ENCODE measurements around the gene TMPO. TPM values are rescaled to one million over a fixed set of nuclear protein-coding genes. Genes with fewer than 3 reads are reported as not detected.
"Not testable (repeated sequence)": the region's sequence is repeated elsewhere in the genome, so short reads cannot be mapped to it uniquely, and the experiment has no call there.

The TMPO gene
- total RNA-seq, 1 experiment from 2014 or later: 202 TPM

- no peak overlapping the region for H4K91ac ChIP-seq (ENCODE audit: insufficient read length, low read depth, low read length)
- no peak overlapping the region for H4K8ac ChIP-seq (replicated peaks; ENCODE audit: insufficient read length, low read depth, low read length)
- H2BK5ac ChIP-seq (ENCODE audit: insufficient read length, low read length): no peak overlapping the region
- no peak overlapping the region for H3K9ac ChIP-seq (ENCODE audit: extremely low read depth, insufficient read length, low read length)
- H3K79me2 ChIP-seq (ENCODE audit: insufficient read depth, low read length): no peaks in the 10 kb centered on the region
- no CpG with 5 or more reads among the region's 6 CpGs for WGBS (ENCODE audit: extremely low coverage, insufficient read length, low lambda C conversion rate)
- Mint-ChIP-seq H3K4me3 (no peak overlapping the region), H3K27me3 (ENCODE audit: low read depth) (no peaks in the 10 kb centered on the region), H3K27ac (no peak overlapping the region), H3K4me1 (peaks cover 18 to 29% of the 10 kb centered on the region in 2 experiments), H3K36me3 (ENCODE audit: insufficient read depth in 1 of 3, low read depth in 3 of 3) (no peaks in the 10 kb centered on the region; a peak in 1 of 7 replicates), H3K9me3 (peaks cover 0 to 2% of the 10 kb centered on the region in 2 experiments; a peak in 2 of 5 replicates)
- no peak overlapping the region for H2BK12ac ChIP-seq (ENCODE audit: insufficient read length, low read depth, low read length)
- no peak overlapping the region for H3K14ac ChIP-seq (ENCODE audit: insufficient read depth, low read length)
- no peak overlapping the region for H2BK120ac ChIP-seq (ENCODE audit: low read depth, low read length, poor library complexity, severe bottlenecking)
- DNase-seq: no peak
- H3K4me1 ChIP-seq (ENCODE audit: insufficient read depth, low read length): peaks cover 8% of the 10 kb centered on the region; the same call in 1 of the 2 replicates
- H3K79me1 ChIP-seq (ENCODE audit: insufficient read depth, low read depth, low read length, poor library complexity, severe bottlenecking): no peaks in the 10 kb centered on the region
- H3K56ac ChIP-seq (ENCODE audit: insufficient read length, low read depth, low read length): no peak overlapping the region
- no peak overlapping the region for H2BK20ac ChIP-seq (ENCODE audit: low read depth, low read length, poor library complexity, severe bottlenecking)
- H2AK5ac ChIP-seq (ENCODE audit: insufficient read length, low read length): no peak overlapping the region
- H4K20me1 ChIP-seq (ENCODE audit: control insufficient read depth, insufficient read depth, insufficient read length): no peaks in the 10 kb centered on the region
- H3K9me3 ChIP-seq (ENCODE audit: control insufficient read depth, low read depth, low read length): no peaks in the 10 kb centered on the region
- H3K23ac ChIP-seq (ENCODE audit: insufficient read length, low read depth, low read length): no peak overlapping the region
- H3K4me2 ChIP-seq (ENCODE audit: insufficient read depth, insufficient read length, low read length): no peak overlapping the region
- H3K18ac ChIP-seq (ENCODE audit: insufficient read length, low read depth, low read length): no peak overlapping the region
- no peak overlapping the region for H3K27ac ChIP-seq (ENCODE audit: insufficient read length, low read depth, low read length)
- no peak overlapping the region for H3T11ph ChIP-seq (ENCODE audit: low read length)
- H4K5ac ChIP-seq (ENCODE audit: insufficient read length, low read depth, low read length): no peak overlapping the region
- H3K27me3 ChIP-seq (ENCODE audit: insufficient read depth, low read length): no peaks in the 10 kb centered on the region
- no peak for TF ChIP-seq CTCF (conservative IDR thresholded peaks at IDR 0.05)
- no peak overlapping the region for H2AFZ ChIP-seq (ENCODE audit: low read length)
- H2BK15ac ChIP-seq (ENCODE audit: low read depth, low read length): no peak overlapping the region
- H3K23me2 ChIP-seq (ENCODE audit: insufficient read length, low read depth, low read length, poor library complexity, severe bottlenecking): no peaks in the 10 kb centered on the region
- no peak overlapping the region for H3K4ac ChIP-seq (ENCODE audit: low read depth, low read length)
Measured at GRCh38 chr12:98485792-98486340, 29.5 kb upstream of the TMPO start.

- not testable (repeated sequence) for H3K27ac Mint-ChIP-seq; H3K4me2 ChIP-seq (ENCODE audit: insufficient read depth, insufficient read length, low read length); H3K23ac ChIP-seq (ENCODE audit: insufficient read length, low read depth, low read length); H3K27ac ChIP-seq (ENCODE audit: insufficient read length, low read depth, low read length); H2AK5ac ChIP-seq (ENCODE audit: insufficient read length, low read length); H3T11ph ChIP-seq (ENCODE audit: low read length); H3K56ac ChIP-seq (ENCODE audit: insufficient read length, low read depth, low read length); DNase-seq; H3K14ac ChIP-seq (ENCODE audit: insufficient read depth, low read length); H2BK12ac ChIP-seq (ENCODE audit: insufficient read length, low read depth, low read length); H3K18ac ChIP-seq (ENCODE audit: insufficient read length, low read depth, low read length); H3K4ac ChIP-seq (ENCODE audit: low read depth, low read length); H3K36me3 Mint-ChIP-seq (ENCODE audit: insufficient read depth in 1 of 3, low read depth in 3 of 3); H3K9ac ChIP-seq (ENCODE audit: extremely low read depth, insufficient read length, low read length); H4K20me1 ChIP-seq (ENCODE audit: control insufficient read depth, insufficient read depth, insufficient read length); H2BK5ac ChIP-seq (ENCODE audit: insufficient read length, low read length); H4K8ac ChIP-seq (replicated peaks; ENCODE audit: insufficient read length, low read depth, low read length); H3K9me3 Mint-ChIP-seq; H3K23me2 ChIP-seq (ENCODE audit: insufficient read length, low read depth, low read length, poor library complexity, severe bottlenecking); H3K9me3 ChIP-seq (ENCODE audit: control insufficient read depth, low read depth, low read length); H4K91ac ChIP-seq (ENCODE audit: insufficient read length, low read depth, low read length); H3K4me3 Mint-ChIP-seq; H2BK15ac ChIP-seq (ENCODE audit: low read depth, low read length); H3K79me1 ChIP-seq (ENCODE audit: insufficient read depth, low read depth, low read length, poor library complexity, severe bottlenecking); H2BK120ac ChIP-seq (ENCODE audit: low read depth, low read length, poor library complexity, severe bottlenecking); H3K4me1 ChIP-seq (ENCODE audit: insufficient read depth, low read length); H2AFZ ChIP-seq (ENCODE audit: low read length); H3K27me3 ChIP-seq (ENCODE audit: insufficient read depth, low read length); H3K27me3 Mint-ChIP-seq (ENCODE audit: low read depth); H2BK20ac ChIP-seq (ENCODE audit: low read depth, low read length, poor library complexity, severe bottlenecking); H4K5ac ChIP-seq (ENCODE audit: insufficient read length, low read depth, low read length); H3K79me2 ChIP-seq (ENCODE audit: insufficient read depth, low read length)
- peaks cover 31 to 47% of the 10 kb centered on the region in 2 experiments for H3K4me1 Mint-ChIP-seq
- no CpG with 5 or more reads among the region's 9 CpGs for WGBS (ENCODE audit: extremely low coverage, insufficient read length, low lambda C conversion rate)
Measured at GRCh38 chr12:98488416-98488815, 27.0 kb upstream of the TMPO start.
